Tibial artery (tissue), 4 donors: ENCODE results near the gene ASB7.

ENCODE experiments used
- DNase-seq, 2 donors: peaks; one replicate each; pipeline ENCODE4 v3.0.0-alpha.2; 2019
- H3K27ac ChIP-seq, 2 donors: fragments of 200-600 bp; sonication (generic) in 1 of 2; 1 replicate in 1 of 2; 2 replicates in 1 of 2; pipeline ENCODE4 v1.5.1; 2018 to 2019; ENCODE audit warnings: mild to moderate bottlenecking in 1 of 2
- H3K27me3 ChIP-seq, 2 donors: fragments of 200-600 bp; sonication (generic) in 1 of 2; one replicate each; pipeline versions ENCODE4 v1.5.1 to v1.6.0; 2016 to 2019
- H3K36me3 ChIP-seq, 3 donors: fragments of 200-600 bp; sonication (generic) in 2 of 3; one replicate each; pipeline ENCODE4 v1.5.1; 2016 to 2019; ENCODE audit warnings: mild to moderate bottlenecking in 2 of 3
- H3K4me1 ChIP-seq, 4 donors: fragments of 200-600 bp; sonication (generic) in 2 of 4; 1 replicate in 3 of 4; 2 replicates in 1 of 4; pipeline ENCODE4 v1.5.1; 2016 to 2019
- H3K4me3 ChIP-seq, 2 donors: fragments of 200-600 bp; sonication (generic) in 1 of 2; 1 replicate in 1 of 2; 2 replicates in 1 of 2; pipeline ENCODE4 v1.5.1; 2018 to 2019; ENCODE audit warnings: mild to moderate bottlenecking in 2 of 2
- H3K9me3 ChIP-seq, 3 donors: fragments of 200-600 bp; sonication (generic) in 1 of 3; one replicate each; pipeline ENCODE4 v1.5.1; 2016 to 2019
- intact Hi-C: fragments of 100-400 bp; cut with DNase I; formaldehyde crosslinking; loops from one replicate; pipeline ENCODE4 v1.15.0; 2023; ENCODE audit warnings: low total_unique reads
- TF ChIP-seq, protein P1 (sequence below), 2 experiments: fragments of 200-600 bp in 1 of 2; fragments of 450-650 bp in 1 of 2; IDR thresholded peaks; one replicate each; pipeline ENCODE4 v1.5.1; 2017 to 2019; ENCODE audit warnings: antibody characterized with exemption in 2 of 2, mild to moderate bottlenecking in 1 of 2, moderate library complexity in 1 of 2

The ASB7 gene

GRCh38 chr15:100613208-100613607 lies 10.8 kb downstream of the ASB7 start:
- H3K9me3 ChIP-seq = no peaks in the 10 kb centered on the region
- TF ChIP-seq, protein P1, sequence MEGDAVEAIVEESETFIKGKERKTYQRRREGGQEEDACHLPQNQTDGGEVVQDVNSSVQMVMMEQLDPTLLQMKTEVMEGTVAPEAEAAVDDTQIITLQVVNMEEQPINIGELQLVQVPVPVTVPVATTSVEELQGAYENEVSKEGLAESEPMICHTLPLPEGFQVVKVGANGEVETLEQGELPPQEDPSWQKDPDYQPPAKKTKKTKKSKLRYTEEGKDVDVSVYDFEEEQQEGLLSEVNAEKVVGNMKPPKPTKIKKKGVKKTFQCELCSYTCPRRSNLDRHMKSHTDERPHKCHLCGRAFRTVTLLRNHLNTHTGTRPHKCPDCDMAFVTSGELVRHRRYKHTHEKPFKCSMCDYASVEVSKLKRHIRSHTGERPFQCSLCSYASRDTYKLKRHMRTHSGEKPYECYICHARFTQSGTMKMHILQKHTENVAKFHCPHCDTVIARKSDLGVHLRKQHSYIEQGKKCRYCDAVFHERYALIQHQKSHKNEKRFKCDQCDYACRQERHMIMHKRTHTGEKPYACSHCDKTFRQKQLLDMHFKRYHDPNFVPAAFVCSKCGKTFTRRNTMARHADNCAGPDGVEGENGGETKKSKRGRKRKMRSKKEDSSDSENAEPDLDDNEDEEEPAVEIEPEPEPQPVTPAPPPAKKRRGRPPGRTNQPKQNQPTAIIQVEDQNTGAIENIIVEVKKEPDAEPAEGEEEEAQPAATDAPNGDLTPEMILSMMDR (IDR thresholded peaks at IDR 0.05) = no peak
- H3K4me1 ChIP-seq = no peaks in the 10 kb centered on the region
- intact Hi-C loops = no loop called here
- no peaks in the 10 kb centered on the region for H3K27me3 ChIP-seq
- H3K27ac ChIP-seq = no peak overlapping the region
- H3K4me3 ChIP-seq = no peak overlapping the region
- peaks cover 28 to 45% (median 39%) of the 10 kb centered on the region in 3 donors for H3K36me3 ChIP-seq
- no peak for DNase-seq

DNA sequence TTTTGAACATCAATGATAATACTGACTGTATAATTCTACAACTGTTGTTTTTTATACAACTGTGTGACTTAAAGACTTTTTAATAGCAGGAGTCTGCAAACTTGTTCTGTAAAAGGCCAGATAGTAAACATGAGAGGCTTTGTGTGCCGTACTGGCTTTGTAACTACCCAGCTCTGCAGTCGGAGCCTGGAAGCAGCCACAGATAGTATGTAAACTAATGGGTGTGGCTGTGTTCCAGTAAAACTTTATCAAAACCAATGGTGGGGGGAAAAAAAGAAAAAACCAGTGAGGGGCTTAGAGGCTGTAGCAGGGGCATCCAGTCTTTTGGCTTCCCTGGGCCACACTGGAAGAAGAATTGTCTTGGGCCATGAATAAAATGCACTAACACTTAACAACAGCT lies 11.9 kb downstream of the ASB7 start:
- H3K36me3 ChIP-seq = peaks cover 28 to 49% (median 39%) of the 10 kb centered on the region in 3 donors
- H3K27ac ChIP-seq = no peak overlapping the region
- H3K9me3 ChIP-seq = no peaks in the 10 kb centered on the region
- intact Hi-C loops = no loop called here
- no peak for DNase-seq
- no peaks in the 10 kb centered on the region for H3K4me1 ChIP-seq
- no peaks in the 10 kb centered on the region for H3K27me3 ChIP-seq
- TF ChIP-seq, protein P1 (IDR thresholded peaks at IDR 0.05) = no peak
- H3K4me3 ChIP-seq = no peak overlapping the region

- DNase-seq = no peak
- Histone ChIP-seq H3K36me3 (peaks cover 28 to 49% (median 35%) of the 10 kb centered on the region in 3 donors), H3K27ac (no peak overlapping the region), H3K4me3 (no peak overlapping the region), H3K4me1 (no peaks in the 10 kb centered on the region), H3K27me3 (no peaks in the 10 kb centered on the region), H3K9me3 (no peaks in the 10 kb centered on the region)
- TF ChIP-seq, protein P1 (IDR thresholded peaks at IDR 0.05) = no peak
- intact Hi-C loops = no loop called here
These were observed 12.5 kb downstream of the ASB7 start for GRCh38 chr15:100614918-100615317.

DNA sequence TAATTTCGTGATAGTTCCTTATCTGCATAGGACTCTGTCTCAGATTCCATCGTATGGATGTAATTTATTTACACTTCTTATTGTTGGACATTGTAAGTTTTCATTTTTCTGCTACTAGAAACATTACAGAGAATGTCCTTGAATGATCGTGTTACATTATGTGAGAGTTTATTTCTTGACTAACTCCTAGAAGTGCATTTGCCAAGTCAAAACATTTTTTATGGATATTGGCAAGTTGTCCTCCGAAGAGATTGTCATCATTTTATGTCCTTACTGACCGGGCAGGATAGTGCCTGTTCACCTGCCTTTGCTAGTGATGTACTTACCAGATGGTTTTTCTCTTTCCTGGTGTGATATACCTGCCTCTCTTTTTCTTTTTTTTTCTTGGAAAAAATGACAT lies 13.4 kb downstream of the ASB7 start:
- Histone ChIP-seq H3K4me3 (no peak overlapping the region), H3K4me1 (no peaks in the 10 kb centered on the region), H3K9me3 (no peaks in the 10 kb centered on the region), H3K27me3 (no peaks in the 10 kb centered on the region), H3K36me3 (peaks cover 21 to 47% (median 34%) of the 10 kb centered on the region in 3 donors), H3K27ac (no peak overlapping the region)
- no peak for DNase-seq
- TF ChIP-seq, protein P1 (IDR thresholded peaks at IDR 0.05) = no peak
- intact Hi-C loops = no loop called here

DNA sequence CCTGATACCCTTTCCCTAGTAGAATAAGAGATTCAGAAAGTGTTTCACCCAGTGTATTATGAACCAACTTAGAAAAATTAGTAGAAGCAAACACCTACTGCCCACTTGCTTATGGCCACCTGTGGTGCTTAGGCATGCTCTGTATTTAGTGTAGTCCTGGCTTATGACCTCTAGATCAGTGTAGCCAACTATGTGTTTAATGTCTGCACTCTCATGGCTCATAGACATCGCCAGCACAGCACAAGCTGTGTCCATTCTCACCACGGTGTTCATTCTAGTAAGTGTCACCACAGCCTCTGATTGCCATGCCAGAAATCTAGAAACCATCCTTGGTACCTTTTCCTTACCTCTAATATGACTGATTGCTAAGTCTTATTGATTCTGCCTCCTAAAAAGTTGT lies 14.3 kb downstream of the ASB7 start:
- Histone ChIP-seq H3K27me3 (no peaks in the 10 kb centered on the region), H3K27ac (no peak overlapping the region), H3K9me3 (no peaks in the 10 kb centered on the region), H3K36me3 (peaks cover 17 to 43% (median 31%) of the 10 kb centered on the region in 3 donors), H3K4me3 (no peak overlapping the region), H3K4me1 (no peaks in the 10 kb centered on the region)
- intact Hi-C loops = no loop called here
- DNase-seq = no peak
- TF ChIP-seq, protein P1 (IDR thresholded peaks at IDR 0.05) = no peak

- H3K36me3 ChIP-seq = peaks cover 0 to 20% (median 10%) of the 10 kb centered on the region in 3 donors
- no peaks in the 10 kb centered on the region for H3K4me1 ChIP-seq
- H3K4me3 ChIP-seq = no peak overlapping the region
- intact Hi-C loops = no loop called here
- H3K27ac ChIP-seq = no peak overlapping the region
- H3K27me3 ChIP-seq = no peaks in the 10 kb centered on the region
- TF ChIP-seq, protein P1 (IDR thresholded peaks at IDR 0.05) = no peak
- DNase-seq = no peak
- no peaks in the 10 kb centered on the region for H3K9me3 ChIP-seq
These were observed 20.9 kb downstream of the ASB7 start for GRCh38 chr15:100623301-100623700.
